ENCODE measurements around the gene CEP350.
A peak's percentile ranks its signal among the peaks of the same experiment; 100 is the strongest.
"Not testable (repeated sequence)": the region's sequence is repeated elsewhere in the genome, so short reads cannot be mapped to it uniquely, and the experiment has no call there.

CEP350 gene

DNA sequence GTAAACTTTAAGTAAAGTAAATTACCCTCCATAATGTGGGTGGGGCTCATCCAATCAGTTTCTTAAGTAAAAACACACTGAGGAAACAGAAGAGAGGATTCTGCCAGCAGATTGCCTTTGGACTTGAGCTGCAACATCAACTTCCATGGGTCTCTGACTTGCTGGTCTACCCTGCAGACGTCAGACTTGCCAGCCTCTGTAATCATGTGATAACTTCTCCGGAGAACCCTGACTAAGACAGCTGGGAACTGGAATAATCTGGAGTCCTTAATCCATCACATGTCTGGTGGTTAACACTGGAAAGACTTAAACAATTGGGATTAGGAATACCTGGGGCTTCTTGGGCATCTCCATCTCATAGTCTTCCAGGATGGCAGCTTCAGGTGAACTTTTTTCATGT, 13.2 kb upstream of the CEP350 start:
- no peak for DNase-seq

DNA sequence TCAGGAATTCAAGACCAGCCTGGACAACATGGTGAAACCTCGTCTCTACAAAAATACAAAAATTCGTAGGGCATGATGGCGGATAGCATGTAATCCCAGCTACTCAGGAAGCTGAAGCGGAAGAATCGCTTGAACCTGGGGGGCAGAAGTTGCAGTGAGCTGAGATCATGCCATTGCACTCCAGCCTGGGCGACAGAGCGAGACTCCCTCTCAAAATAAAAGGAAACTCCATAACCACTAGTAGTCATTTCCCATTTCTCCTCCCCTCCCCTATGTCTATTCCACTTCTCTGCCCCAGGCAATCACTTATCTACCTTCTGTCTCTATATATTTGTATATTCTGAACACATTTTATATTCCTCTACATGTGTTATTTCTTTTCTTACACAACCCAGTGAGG, 4.0 kb upstream of the CEP350 start:
- DNase-seq = no peak

DNA sequence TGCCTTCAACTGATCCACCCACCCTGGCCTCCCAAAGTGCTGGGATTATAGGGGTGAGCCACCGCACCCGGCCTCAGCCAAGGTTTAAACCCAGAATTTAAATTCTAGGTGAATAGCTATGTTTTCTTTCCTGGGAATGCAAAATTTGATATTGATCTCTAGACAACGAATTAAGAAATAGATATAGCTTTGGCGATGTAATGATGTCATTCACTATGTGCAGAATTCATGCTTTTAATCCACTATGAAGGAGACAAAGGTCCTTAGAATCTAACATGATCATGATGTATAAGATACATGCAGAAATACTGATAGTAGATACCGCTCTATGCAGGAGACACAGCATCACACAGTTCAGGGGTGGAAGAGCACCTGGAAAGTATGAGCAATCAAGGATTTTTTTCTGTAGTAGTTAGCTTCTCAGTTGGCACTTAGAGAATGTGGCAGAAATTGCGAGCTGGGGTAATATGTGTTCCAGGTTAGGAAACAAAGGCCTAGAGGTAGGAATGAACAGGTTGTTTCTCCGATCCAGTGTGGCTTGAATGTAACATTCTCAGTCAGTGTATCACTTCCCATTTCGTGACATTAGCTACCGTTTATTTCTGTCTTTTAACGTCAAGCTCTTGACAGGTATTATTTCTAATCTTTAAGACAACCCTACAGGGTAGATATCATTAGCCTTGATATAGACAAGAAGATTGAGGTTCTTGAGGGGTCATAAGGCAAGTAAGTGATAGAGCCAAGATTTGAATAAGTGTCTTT, 3.0 kb upstream of the CEP350 start:
- DNase-seq = no peak

DNA sequence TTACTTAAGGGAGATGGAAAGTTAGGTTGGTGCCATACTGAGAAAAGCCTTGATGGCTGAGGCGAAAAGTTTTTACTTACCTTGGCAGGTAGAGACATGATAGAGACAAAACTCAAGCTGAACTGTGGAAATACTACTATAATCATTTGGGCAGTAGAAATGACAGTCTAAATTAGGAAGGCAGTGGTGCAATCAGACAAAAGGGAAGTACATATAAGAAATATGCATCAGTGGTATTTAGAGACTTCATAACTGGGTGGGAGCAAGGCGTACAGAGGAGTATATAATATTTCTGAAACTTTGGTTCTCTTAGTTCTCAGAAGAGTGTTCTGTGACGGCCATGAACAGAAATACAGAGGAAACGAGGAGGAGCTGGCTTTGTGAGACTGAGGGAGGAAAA, 2.4 kb upstream of the CEP350 start:
- no peak for DNase-seq

DNA sequence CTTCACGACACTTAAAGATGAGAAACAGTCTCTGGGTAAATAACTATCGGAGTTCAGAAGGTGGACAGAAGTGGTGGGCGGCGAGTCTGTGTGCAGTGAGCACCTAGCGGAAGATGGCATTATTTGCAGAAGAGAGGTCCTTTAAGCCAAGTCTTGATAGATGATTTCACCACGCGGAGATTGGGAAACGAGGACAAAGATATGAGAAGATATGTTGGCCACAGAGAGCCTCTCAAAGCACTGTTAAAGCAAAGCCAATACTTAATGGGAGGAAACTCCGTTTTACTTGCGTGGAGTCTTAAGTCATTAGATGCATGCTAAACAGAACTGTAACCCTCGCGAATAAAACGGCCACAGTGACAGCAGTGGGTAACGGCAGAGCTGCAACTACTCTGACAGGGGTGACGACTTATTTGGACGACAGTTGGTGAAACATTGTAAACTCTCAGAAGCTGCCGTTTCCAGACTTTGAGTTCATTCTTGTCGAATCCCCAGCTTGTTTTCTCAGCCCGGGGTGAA, 577 bp upstream of the CEP350 start:
- DNase-seq = peak; percentile 31

DNA sequence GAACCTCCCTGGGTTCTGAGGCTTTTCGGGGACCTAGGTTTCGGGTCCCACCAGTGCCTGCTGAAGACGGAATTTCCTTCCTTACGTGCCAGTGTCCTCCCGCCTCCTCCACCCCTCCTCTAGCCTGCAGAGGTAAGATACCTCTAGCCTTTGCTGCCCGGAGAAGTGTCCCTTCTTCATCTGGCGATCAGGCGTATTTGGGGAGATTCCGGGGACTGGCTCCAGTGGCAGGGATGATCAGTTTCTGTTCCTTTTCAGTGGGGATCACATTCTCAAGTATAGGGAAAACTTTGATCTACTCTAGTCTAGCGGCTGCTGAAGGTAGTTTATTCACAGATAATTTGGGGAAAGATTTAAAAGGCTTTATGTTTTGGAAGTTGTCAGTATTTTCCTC, 674 bp downstream of the CEP350 start:
- no peak for DNase-seq

DNA sequence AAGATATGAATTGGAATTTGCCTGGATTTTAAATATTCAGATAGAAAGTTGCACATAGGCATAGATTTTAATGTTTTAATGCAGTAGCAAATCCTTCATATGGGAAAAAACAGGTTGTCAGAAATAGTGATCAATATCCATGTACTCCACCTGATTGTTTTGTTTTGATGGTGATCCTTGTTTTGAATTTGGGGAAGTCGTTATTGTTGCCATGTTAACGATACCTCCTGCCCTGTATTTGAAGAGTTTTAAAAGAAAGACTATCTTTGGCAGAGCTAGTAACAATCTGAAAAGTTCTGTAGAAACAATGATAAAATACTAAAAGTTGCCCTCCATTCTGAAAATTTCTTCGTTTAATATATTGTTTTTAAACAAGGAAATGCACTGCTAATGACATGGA, 1.1 kb downstream of the CEP350 start:
- no peak for DNase-seq

DNA sequence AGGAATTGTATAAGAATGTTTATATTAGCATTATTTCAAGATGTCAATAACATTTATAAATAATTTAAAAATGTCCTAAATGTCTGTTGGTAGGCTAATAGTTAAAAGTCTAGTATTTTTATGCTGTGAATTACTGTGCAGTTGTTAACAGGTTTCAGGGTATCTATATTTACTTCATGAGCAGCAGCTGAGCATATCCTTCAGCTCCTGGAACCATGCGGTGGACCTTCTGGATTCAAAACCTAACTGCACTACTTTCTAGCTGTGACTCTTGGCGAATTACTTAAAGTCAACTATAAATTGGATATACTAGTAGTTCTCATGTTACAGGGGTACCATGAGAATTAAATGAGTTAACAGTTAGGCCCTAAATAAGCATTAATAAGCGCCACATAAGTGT, 3.7 kb downstream of the CEP350 start:
- DNase-seq = no peak

DNA sequence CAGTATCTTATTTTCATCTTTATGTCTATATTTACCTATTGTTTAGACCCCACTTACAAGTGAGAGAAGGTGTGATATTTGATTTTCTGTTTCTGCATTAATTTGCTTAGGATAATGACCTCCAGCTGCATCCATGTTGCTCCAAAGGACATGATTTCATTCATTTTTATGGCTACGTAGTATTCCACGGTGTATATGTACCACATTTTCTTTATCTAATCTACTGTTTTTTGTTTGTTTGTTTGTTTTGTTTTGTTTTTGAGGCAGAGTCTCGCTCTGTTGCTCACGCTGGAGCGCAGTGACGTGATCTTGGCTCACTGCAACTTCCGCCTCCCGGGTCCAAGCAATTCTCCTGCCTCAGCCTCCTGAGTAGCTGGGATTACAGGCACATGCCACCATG, 7.6 kb downstream of the CEP350 start:
- DNase-seq = not testable (repeated sequence)

DNA sequence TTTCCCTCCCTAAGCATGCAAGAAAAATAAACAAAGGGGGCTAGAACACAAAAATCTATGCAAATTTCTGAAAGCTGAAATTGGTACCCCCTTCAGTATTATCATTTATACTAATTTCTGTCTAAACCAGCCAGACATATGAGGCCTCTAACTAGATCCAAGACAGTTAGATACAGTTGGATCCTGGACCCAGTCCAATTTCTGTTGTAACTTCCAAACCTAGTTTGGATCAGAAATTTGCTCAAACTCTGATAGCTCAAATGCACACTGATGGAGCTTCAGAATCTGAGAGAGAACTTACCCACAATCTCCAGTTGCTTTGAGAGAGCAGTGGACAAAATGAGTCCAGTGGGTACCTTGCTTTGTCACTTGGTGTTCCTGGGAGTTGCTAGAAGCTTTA, 11.9 kb downstream of the CEP350 start:
- DNase-seq = no peak

DNA sequence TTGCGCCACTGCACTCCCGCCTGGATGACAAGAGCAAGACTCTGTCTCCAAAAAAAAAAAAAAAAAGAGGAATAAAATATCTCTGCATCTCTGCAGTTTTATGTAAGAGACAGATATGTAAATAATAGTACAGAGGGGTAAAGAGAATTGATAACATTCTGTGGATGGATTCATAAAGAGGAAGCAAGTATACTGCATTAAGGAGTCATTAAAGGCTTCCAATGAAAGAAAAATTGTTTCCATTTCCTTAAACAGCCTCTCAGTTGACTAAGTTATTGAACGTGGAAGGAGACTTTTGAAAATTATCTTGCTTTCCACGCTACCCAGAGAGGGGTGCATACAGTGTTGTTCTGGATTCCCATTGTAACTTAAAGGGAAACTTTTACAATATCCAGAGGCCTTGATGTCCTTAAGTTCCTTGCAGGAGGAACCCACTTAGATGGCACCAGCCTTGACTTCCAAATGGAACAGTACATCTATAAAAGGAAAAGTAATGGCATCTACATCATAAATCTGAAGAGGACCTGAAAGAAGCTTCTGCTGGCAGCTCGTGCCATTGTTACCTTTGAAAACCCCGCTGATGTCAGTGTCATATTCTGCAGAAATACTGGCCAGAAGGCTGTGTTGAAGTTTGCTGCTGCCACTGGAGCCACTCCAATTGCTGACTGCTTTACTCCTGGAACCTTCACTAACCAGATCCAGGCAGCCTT, 13.8 kb downstream of the CEP350 start:
- no peak for DNase-seq

DNA sequence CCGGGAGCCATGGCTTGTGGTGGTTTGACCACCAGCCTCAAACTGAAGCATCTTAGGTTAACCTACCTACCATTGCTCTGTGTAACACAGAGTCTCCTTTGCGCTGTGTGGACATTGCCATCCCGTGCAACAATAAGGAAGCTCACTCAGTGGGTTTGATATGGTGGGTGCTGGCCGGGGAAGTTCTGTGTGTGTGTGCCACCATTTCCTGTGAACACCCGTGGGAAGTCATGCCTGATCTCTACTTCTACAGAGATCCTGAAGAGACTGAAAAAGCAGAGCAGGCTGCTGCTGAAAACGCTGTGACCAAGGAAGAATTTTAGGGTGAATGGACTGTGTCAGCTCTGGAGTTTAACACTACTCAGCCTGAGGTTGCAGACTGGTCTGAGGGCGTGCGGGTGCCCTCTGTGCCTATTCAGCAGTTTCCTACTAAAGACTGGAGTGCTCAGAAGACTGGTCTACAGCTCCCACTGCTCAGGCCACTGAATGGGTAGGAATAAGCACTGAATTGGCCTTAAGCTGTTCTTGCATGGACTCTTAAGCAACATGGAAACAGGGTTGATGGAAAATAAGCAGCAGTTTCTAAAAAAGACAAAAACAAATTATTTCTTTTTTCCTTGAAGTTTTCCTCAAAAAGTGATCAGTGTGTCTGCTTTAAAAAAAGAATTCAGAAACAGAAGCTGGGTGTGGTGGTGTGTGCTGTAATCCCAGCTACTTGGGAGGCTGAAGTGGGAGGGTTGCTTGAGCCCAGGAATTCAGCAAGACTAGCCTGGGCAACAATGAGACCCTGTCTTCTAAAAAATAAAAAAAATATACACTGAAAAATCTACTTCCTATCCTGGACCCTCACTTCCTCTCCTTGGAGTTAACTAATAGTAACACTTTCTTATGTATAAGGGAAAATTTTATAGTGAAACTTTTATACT, 14.6 kb downstream of the CEP350 start:
- DNase-seq = no peak

DNA sequence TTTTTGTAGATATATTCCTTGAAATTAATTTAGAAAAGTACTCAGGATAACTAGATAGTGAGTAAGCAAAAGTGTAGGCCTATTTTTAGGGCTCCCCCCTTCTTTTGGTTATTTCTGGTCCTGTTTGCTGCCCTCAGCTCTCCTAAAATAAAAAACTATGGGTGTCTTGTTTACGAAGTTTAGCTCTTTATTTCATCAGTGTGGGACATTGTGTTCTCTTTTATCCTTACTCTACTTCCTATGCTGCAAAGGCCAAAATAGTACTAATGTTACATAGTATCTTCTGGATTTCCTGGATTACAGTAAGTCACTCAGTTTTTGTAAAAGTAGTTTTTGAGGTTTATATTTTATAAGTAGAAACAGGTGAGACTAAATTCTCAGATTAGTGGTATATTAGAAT, 15.4 kb downstream of the CEP350 start:
- no peak for DNase-seq

DNA sequence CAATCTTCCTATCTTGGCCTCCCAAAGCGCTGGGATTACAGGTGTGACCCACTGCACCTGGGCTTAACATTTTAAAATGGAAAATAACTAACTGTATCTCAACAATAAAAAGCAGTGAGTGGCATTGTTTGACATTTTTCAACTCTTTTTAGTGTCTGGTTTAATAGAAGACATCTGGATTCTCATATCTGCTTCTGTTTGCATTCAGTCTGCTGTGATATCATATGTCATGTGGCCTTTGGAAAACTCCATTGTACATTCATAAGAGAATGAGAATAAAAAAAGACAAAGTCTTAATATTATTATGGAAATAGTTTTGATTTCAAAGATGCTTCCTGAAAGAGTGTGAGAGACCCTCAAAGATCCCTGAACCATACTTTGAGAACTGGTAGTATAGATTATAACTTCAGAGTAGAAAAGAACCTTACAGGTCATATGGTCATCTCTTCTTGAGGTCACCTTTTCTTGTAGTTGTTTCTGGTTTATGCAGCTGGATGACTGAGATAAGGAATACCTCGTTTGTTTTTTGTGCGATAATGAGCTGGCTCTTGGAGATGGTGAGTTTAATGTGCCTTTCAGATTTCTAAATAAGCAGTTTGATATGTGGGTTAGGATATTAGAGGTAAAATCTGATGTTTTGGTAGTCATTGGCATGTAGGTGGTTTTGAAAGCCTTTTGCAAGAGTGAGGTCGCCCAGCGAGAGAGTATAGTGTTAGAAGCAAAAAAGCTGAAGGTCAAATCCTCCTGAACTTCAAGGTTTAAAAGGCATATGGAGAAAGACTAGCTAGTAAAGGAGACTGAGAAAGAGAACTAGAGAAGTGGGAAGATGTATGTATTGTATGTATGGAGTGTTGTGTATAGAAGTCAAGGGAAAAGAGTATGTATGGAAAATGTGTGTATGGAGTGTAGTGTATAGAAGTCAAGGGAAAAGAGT, 17.2 kb downstream of the CEP350 start:
- no peak for DNase-seq

DNA sequence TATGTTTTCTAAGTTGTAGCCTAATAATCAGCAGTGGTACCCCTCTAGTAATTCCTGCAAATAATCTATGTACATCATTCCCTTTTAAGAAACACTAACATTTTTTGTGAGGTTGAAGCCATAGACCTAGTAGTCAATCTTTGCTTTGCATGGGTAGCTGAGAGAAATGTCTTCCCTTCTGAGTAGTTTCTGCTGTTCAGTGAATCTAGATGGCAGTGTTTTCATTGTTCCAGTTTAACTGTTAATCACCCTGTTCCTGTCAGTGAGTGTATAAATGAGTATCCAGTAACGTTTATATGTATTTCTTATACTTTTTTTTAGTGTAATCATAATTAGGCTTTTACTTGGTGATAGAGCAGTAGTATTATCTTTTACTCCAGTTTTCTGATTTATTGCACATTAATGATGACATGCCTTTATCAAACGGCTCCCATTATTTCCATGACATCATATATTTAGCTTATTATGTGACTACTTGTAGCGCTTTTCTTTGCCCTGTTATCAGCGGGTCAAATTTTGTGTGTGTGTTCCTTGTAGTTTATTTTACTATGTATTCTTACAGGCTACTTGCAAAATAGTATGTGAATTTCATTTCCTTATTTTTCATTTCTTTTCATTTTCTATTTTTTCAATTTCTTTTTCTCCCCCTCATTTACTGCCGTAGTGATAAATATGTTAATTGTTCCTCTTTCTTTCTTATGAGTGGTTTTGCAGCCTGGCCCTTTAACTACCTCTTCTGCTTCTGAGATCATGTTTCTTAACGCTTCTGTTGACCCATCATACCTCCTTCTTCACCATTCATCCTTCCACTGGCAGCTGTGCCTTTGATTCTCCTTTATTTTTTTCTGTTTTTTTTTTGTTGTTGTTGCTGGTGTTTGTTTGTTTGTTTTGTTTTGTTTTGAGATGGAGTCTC, 18.8 kb downstream of the CEP350 start:
- no peak for DNase-seq

DNA sequence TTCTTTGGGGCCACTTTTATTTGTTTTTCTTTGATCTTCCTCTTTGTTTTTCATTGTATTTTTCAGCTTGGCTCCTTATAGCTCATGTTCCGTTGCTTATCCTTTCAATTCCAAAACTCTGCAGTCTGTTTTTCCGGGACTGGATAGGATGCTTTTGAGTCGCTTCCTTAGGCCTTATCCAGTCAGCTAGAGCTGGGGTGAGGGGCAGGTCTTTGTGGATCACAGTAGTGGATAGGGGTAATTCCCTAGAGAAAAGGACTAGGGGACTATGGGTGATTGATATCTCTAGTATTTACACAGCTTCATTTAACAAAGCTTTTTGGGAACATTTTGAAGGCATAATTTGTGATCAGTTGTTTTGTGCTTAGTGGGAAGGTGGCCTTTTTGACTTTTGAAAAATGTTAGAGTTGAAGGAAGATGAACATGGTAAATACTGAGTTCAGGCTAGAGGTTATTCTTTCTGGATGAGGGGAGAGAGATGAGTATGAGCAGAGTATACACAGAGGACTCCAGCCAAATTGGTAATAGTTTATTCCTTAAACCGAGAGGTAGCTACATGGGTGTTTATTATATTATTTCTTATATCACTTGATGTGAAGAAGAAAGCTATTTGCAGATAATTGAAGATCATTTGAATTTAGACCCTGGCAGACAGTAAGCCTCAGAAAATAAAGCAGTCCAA, 22.5 kb downstream of the CEP350 start:
- no peak for DNase-seq

DNA sequence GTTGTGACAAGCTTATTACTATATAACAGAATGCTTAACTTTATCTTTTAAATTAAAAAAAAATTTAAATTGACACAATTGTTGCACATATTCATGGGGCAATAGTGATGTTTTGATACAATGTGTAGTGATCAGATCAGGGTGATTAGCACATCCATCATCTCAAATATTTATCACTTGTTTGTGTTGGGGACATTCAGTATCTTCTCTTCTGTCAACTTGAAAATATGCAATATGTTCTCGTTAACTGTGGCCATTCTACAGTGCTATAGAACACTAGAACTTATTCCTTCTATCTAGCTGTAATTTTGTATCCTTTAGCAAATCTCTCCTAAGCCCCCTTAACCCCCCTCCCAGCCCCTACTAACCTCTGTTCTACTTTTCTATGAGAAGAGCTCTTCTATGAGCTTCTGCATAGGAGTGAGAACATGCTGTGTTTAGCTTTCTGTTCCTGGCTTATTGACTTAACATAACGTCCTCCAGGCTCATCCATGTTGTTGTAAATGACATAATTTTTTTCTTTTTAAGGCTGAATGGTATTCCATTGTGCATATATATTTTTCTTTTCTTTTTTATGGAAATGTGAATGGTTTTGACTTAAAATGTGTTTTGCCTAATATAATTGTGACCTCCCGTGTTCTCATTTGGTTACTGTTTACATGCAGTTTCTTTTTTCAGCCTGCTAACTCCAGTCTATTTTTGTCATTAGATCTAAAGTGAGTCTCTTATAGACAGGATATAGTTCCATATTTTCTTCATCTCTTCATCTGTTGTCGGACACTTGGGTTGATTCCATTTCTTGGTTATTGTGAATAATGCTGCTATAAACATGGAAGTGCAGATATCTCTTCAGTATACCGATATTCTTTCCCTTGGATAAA, 23.8 kb downstream of the CEP350 start:
- DNase-seq = no peak

DNA sequence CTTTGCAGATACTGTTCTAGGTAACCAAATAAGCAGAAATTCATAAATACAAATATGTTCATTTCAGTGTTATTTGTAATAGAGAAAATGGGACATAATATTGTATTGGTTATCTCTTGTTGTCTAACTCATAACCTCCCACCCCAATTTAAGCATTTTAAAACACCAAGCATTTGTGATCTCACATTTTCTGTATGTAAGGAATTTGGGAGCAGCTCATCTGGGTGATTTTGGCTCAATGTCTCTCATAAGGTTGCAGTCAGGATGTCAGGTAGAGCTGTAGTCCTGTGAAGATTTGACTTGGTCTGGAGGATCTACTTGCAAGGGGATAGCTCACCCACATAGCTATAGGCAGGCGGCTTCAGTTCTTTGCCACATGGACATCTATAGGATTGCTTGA, 29.5 kb downstream of the CEP350 start:
- DNase-seq = no peak

DNA sequence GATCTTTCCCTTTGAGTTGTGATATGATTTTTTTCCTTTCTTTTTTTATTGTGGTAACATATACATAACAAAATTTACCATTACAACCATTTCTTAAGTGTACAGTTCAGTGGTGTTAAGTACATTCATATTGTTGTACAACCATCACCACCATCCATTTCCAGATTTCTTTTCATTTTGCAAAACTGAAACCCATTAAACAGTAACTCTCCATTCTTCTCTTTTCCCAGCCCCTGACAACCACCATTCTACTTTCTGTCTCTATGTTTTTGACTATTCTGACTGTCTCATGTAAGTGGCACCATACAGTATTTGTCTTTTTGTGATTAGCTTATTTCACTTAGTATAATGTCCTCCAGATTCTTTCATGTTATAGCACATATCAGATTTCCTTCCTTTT, 30.3 kb downstream of the CEP350 start:
- DNase-seq = no peak

All from NCI-H2171 (cell line).